GM19238 (cell line): Measurements from ENCODE around the gene TUBA3D.
"Not testable (repeated sequence)": the region's sequence is repeated elsewhere in the genome, so short reads cannot be mapped to it uniquely, and the experiment has no call there.

Experiments
- DNase-seq: peaks from one replicate; pipeline ENCODE4 v3.0.0; 2011; ENCODE audit warnings: low spot score; ENCODE audit not compliant: insufficient read length

Gene TUBA3D

DNA sequence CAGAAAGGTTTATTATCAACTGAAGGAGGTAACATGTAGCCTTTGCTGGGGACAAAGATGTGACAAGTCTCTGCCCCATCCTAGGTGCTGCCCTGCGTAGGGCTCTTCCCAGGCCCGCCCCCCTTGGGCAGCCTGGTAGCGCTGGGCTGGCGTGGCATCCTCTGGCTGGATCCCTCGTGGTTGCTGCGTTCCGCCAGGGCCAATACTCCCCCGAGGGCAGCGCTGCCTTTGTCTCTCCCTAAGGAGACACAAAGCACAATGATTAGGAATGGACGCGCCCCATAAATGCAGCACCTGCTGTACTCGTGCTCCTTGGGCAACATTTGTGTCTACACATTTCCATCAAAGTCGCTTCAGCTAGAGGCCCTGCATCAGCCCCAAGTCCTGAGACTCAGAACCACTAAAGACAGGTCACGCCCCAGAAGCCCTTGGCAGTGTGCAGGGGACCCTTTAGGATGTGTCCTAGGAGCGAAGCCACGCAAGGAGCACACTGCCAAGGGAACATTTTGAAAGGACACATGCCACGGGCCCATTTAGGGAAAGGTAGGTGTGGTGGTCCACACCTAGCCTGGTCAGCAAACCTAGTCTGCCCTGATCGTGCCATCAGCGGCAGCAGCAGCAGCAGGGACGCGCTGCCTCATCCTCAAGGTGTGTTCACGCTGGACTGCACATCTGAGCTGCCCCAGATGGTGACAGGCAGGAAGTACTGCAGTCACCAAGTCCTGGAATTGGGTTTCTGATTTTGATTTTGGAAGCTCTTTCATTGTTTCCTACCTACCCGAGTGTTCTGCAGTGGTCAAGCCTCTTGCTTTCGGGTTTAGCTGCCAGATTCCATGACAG is 8.3 kb downstream of the TUBA3D start:
- DNase-seq, result not testable (repeated sequence)

DNA sequence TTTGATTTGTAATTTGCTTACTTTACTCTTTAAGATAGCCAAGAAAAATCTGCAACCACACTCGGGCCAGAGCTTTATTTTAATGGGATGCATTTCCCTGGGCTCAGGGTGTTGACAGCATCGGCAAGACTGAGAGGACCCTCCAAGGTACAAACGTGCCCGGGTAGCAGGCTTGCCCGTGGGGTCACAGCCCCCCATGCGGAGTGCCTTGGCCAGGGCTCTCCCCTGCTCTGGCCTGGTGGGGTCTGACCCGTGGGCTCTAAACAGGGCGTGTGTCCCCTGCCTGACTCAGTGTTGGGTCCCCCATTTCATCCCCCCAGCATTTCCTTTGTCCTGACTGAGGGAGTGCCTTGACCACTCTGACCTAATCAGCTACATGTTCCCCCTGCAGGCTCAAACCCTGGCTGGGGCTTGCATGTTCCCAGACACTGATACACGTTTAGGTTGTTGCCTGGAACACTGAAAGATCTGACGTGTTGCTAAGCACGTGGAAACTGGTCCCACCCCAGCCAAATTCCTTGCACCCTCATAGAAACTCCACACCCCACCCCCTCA is 9.1 kb downstream of the TUBA3D start:
- DNase-seq, result not testable (repeated sequence)

DNA sequence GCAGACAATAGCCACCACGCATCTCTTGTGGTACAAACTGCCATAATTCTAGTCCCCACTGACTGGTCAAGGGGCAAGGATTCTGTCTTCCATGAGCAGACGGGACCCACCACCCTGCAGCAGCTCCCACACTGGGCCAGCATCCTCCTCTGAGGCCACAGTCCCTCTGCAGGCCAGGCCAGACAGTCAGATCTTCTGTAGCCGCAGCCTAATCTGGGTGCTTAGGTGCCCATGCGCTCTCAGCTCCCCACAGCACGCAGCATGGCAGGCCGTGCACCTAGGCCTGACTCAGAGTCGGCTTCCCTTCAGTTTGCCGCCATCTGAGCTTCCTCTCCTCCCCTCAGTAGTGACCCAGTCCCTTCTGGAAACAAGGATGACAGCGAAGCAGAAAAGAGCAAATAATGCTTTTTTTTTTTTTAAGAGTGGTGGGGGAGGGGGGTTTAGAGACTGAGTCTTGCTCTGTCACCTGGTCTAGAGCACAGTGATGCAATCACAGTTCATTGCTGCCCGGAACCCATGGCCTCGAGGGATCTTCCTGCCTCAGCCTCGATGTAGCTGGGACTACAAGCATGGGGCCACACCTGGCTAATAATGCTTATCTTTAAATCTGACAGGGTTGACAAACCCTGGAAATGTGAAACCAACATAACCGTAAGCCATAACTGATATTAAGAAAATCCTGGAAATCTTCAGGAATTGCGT is 10.4 kb downstream of the TUBA3D start:
- DNase-seq, result not testable (repeated sequence)

DNA sequence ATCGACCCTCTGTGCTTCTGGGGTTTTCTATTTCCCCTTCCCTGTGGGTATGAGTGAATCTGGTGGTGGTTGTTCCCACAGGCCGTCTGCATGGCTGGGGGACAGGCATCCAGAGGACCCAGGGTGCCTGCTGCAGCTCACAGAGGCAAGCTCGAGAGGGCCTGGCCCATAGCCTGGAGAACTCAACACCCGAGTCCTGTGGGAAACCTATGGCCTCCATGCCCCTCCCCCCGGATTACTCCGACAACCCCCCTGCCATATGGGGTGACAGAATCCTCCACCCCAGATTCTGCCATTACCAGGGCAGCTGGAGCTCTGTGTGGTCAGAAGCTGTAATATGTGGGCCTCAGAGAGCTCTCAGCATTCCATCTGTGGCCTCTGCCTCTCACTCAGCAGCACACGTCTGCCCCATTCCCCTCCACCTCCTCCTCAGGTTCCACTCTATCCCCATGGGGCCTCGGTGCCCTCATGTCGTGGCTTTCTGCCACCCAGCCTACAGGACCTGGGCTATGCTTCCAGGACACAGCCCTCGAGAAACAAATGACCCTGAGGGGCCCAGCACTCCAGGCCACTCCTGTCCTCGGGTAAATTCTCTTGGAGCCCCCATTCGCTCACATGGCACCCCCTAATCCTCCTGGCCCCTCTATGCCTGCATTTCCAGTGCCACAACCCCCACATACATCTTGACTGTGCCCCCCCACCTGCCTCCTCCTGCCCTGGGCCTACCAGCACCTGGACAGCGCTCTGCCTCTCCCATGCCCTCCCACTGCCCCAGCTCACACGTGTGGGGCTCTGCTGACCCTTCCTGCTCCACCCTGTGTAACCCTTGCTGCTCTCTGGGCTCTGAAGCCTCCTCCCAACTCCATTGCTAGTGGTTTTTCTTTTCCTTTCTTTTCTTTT is 12.6 kb downstream of the TUBA3D start:
- DNase-seq, result no peak

DNA sequence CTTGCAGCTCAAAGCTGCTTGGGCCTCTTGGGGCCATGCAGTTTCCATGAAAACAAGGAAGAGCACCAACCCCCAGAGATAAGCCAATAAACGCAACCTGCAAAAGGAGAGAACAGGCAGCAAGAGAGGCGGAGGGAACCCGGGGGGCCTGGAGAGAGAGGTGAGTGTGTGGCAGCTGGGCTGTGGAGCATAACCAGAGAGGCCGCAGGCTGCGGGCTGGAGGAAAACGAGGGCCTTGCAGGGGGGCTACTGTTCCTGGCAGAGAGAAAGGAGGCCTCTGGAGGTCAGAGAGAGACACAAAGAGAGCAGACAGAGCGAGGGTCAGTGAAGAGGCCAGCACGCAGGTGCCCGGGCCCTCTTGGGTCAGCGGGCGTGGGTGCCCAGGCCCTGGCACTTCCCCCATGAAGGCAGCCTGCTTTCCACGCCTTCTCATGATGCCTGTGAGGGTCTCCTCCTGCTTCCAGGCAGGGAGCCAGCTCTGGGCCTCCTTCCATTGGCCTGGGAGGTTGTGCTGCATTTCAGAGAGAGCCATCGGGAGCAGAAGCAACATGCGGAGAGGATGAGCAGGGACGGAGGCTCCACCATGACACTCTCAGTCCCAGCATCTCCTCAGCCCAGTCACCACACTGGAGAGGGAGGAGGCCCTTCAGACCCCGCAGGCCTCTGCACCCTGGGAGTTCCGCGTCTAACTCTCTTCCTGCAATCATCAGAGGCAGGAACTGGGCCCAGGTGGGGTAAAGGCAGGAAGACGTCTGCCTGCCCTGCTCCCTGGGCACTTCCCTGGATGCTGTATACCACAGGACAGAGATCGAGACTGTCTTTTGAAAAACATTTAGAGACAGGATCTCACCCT is 14.9 kb downstream of the TUBA3D start:
- not testable (repeated sequence) for DNase-seq

DNA sequence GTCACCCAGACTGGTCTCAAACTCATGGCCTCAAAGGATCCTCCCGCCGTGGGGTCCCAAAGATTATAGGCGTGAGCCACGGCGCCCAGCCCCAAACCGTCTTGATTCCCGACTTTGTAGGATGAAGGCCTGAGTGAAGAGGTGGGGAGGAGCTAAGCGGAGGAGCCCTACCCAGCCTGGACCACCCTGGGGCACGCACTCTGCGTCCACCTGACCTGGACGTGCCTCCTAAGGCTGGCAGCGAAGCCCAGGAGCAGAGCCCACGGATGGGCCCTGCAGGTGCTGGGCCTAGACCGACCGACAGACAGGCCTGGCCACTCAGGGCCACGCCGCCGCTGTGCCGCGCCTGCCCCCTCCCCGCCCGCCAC is 15.5 kb downstream of the TUBA3D start:
- not testable (repeated sequence) for DNase-seq

DNA sequence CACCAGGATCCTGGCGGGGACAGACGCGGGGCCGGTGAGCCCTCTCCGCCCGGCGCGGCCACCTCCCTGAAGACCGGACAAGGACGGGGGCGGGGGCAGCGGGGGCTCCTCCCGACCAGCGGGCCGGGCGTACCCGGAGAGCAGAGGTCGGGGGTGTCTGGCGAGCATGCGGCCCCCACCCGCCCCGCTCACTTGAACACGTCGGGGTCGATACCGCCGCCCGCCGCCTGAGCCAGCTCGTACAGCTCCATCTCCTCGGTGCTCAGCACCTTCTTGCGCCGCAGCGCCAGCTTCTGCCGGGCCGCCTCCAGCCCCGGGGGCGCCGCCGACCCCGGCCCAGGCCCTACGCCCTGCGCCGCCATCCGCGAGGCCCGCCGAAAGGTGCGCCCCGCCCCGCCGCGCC is 16.1 kb downstream of the TUBA3D start, which contains the start of gene MZT2A:
Gene MZT2A, minus strand, starts transcription at position 383 of the 403 bp plus-strand sequence. Its CDS starts 21 bp downstream, at position 362.
- not testable (repeated sequence) for DNase-seq

DNA sequence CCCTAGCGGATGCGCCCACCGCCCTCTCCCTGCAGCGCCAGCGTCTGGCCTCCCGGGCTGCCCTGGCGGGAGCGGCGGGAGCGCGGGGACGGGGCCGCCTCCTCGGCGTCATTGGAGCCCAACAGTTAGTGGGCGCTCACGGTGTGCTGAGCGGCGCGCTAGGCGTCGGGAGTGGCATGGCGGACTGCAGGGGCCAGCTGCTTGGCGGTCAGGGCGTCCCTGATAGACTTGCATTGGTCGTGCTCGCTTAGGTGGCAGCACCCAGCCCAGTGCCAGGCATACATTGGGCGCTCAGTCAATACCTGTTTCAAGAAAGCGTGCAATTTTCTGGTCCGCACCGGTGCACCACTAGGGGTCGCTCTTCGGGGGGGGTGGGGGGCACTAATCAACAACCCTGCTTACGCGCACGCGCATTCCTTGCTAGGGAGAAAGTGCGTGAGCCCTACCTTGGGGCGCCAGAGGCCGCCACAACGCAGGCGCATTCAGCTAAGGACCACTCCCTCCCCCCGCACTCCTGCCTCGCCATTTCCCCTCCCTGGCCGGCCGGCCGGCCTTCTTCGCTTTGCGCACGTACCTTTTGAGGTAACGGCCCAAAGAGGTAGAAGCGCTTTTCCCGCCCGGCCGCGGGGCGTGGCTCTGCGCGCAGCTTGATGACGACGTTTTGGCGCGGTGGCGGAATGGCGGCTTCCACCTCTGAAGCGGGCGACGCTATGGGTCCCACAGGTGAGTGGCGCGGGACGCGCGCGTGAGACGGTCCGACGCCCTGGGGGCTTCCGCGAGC is 16.7 kb downstream of the TUBA3D start:
- DNase-seq, result peak; percentile 93

DNA sequence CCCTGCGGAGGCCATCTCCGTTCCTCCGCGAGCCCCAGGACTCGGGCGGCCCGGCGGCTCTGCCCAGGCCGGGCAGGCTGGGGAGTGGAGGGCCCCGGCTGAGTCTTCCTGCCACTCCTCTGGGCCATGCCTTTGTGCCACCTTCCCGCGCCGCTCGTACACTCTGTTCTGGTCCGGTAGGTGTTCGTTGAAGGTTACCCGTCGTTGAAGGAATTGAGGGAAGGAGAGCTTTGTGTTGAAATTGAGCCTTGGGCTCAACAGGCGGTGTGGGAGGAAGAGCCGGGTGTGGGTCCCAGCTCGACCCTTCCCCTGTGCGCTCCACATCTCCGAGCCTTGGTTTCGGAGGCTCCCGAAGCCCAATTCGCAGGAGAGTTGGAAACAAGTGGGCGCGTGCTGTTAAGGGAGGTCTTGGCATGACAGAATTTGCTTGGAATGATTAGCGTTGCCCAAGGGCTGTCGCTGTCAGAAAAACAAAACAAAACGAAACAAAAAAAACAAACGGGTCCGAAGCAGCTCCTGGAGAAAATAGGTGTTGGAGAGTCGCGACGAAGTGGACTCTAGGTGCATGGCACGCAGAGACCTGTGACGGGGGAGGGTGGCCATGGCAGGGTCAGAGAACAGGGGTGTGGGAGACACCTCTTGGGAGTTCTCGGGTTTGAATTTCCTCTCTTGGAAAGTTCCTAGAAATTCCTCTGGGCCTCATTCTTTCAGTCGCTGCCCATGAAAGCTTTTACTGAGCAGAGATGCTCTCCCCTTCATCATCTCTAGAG is 17.5 kb downstream of the TUBA3D start:
- no peak for DNase-seq

DNA sequence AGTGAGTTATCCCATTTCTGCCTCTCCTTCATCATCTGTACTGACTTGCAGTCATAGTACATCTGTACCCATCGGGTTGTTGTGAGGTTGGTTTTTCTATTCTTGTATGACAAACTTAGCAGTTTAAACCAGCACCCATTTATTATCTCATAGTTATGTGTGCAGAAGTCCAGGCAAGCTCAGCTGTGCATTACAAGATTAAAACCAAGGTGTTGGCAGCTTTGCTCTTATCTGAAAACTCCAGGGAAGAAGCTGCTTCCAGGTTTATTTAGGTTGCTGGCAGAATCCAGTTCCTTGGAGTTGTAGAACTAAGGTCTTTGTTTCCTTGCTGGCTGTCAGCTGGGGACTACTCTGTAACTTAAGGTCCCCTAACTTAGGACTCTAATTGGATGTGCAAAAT is 19.6 kb downstream of the TUBA3D start:
- not testable (repeated sequence) for DNase-seq

DNA sequence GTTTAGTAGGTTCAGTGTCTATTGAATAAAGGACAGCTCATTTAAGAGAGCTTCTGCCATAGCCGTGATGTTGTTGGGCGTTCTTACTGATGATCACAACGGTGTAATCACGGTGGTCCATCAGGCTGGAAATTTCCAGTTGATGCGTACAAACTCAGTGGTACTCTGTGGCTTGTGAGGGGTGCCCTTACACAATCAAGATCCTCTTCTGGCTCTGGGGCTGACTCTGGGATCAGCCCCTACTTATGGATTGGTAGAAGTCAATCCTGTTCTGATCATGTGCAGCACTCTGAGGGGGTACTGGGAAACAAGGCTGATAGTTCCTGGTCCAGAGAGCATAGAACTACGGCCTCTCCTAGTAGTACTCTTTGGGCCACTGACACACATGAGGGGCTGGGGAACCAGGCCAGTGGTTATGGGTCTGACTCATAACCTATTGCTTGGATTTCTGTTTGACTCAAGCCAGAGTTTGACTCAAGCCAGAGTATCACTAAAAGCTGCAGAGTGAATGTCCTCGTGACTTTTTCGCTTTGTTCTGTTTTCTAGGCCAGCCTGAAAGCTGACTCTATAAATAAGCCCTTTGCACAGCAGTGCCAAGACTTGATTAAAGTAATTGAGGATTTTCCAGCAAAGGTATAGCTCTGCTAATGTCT is 22.5 kb downstream of the TUBA3D start:
- DNase-seq, result not testable (repeated sequence)

DNA sequence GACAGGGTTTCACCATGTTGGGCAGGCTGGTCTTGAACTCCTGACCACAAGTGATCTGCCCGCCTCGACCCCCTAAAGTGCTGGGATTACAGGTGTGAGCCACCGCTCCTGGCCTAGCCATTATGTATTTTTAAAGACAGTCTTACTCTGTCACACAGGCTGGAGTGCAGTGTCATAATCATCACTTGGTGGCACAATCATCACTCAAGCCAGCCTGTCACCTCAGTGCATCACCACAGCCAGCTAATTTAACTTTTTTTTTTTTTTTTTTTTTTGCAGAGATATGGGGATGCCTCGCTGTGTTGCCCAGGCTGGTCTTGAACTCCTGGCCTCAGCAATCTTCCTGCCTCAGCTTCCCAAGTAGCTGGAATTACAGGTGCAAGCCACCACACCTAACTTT is 27.7 kb downstream of the TUBA3D start:
- DNase-seq, result not testable (repeated sequence)

DNA sequence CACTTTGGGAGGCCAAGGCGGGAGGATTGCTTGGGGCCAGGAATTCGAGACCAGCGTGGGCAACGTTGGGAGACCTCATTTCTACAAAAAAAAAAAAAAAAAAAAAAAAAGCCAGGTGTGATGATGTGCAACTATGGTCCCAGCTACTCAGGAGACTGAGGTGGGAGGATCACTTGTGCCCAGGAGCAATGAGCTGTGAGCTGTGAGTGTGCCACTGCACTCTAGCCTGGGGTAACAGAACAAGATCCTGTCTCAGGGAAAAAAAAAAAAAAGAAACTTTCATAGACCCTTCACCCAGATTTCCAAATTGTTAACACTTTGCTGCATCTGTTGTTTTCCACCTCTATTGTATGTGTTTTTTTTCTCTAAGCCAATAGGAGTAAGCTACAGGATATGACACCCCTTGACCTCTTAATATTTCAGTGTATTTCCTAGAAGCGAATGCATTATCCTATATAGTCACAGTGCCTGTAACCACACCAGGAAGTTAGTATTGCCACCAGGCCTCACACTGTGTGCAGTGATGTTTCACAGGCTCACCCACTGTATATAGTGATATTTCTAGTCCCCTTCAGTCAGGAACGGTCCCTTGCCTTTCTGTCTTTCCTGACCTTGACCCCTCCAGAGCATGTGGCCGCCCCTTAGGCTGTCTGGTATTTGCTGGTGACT is 28.3 kb downstream of the TUBA3D start:
- not testable (repeated sequence) for DNase-seq

DNA sequence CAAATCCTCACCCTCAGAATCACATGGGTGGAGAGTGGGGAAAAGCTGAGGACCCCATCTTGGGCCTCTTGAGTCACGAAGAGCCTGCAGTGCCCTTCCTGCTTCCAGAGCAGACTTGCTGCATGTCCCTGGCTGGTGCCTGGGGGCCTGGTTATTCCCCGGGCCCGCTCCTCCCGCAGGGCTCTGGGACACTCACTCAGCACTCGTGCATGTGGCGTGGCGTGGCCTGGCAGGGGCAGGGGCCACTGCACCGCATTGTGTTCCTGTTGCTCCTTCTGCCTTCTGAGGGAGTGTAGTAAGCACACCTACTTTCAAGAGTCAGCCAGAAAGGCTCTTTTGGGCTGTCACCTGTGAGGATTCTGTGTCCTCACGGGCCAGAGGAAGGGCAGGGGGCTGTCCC is 33.7 kb downstream of the TUBA3D start:
- no peak for DNase-seq

DNA sequence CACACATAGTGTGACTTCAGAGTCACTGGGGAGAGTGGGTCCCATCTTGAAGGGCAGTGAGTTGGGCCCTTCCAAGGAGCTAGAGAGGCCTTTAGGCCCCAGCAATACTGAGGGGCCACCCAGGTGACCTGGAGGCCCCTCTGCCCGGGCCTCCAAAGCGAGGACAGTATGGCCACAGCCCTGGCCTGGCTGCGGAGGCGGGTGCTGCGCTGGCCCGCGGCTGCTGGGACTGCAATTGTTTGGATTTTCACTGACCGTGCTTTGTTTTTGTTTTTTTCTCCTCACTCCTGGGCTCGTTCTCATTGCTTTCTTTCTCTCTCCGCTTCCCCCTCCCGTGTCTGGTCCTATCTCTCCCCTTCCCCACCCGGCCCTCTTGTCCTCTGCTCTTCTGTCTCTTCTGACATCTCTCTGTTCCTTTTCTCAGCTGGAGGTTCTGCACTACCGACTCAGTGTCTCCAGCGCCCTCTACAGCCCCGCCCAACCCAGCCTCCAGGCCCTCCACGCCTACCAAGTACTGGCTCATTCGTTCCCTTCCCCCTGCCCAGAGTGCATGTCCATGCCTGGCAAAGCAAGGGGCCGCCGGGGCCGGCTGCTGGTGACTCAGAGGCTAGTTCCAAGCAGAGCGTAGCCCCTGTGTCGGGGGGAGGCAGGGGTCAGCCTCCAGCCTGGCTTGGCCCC is 35.5 kb downstream of the TUBA3D start:
- not testable (repeated sequence) for DNase-seq

DNA sequence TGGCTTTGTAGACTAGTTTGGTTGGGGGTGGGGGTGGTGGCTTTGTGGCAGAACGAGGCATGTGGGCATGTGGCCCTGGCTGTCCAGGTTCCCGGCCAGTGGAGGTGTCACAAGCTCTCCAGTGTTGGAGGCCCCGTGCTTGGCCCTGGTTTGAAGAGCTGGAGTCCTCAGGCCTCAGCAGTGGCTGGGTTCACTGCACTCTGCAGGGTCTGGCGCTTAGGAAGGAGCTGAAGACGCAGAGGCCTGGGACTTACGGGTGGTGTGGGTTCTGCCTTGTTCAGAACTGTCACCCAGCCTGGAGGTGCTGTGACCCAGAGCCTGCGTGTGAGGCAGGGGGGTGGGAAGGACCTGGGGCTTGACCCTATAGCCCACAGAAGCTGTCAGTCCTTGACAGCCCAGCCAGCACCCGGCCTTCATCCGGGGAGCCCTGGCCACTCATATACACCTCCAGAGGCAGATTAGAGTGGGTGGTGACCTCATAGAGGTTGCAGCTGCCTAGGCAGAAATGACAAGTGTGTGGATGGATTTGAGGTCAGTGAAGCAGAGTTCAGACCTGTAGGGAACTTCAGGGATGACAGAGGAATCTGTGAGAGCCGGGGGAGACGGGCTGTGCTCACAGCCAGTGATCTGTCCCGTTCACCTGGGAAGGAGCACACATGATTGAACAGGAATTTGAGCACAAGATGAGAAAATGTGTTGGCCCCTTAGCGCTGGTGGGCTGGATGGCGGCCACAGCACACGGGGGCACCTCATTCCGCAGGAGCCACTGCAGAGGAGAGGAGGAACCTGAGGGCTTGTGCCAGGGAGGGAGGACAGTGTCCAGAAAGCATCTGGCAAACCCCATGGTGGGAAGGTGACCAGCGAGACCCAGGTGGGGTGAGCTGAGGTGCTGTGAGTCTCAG is 36.3 kb downstream of the TUBA3D start:
- DNase-seq, result not testable (repeated sequence)
